ENCODE measurements around the gene AMPD2. TPM values are rescaled to one million over a fixed set of nuclear protein-coding genes. Genes with fewer than 3 reads are reported as not detected.

AMPD2 gene
- total and polyA plus RNA-seq, 10 donors: 25.2 to 193 (median 143) TPM

- TF ChIP-seq POLR2AphosphoS5 (IDR thresholded peaks at IDR 0.05) (peak; percentile 16 to 34 (median 17)), CTCF (IDR thresholded peaks at IDR 0.05 in 8 of 11, conservative IDR thresholded peaks at IDR 0.05 in 3 of 11) (peak; percentile 80 to 99 (median 97)), POLR2A (IDR thresholded peaks at IDR 0.05) (no peak)
- Histone ChIP-seq H3K36me3 (no peaks in the 10 kb centered on the region), H3K4me3 (no peak overlapping the region), H3K9me3 (no peaks in the 10 kb centered on the region), H3K27ac (no peak overlapping the region), H3K4me1 (peaks cover 6 to 29% (median 17%) of the 10 kb centered on the region in 6 donors), H3K27me3 (replicated peaks in 1 of 7) (no peaks in the 10 kb centered on the region)
- intact Hi-C loops (cut with DNase I; ENCODE audit: low total_unique reads): loop anchor here (5.0 to 10.0 kb wide), 3 partner anchors 93 to 344 kb away; partner anchors contain the start of genes AHCYL1 and GNAI3
- DNase-seq: peak; percentile 95
- WGBS, 5 donors: 24 to 46% (median 31%) methylated on average over 4 to 5 of the region's 5 CpGs
These were observed 20.7 kb downstream of the AMPD2 start for GRCh38 chr1:109640285-109640865.

- peaks cover 6 to 25% (median 16%) of the 10 kb centered on the region in 6 donors for H3K4me1 ChIP-seq
- intact Hi-C loops (cut with DNase I; ENCODE audit: low total_unique reads): loop anchor here (5.0 to 10.0 kb wide), 3 partner anchors 94 to 344 kb away; partner anchors contain the start of genes AHCYL1 and GNAI3
- TF ChIP-seq CTCF (IDR thresholded peaks at IDR 0.05 in 8 of 11, conservative IDR thresholded peaks at IDR 0.05 in 3 of 11): no peak
- TF ChIP-seq POLR2AphosphoS5 (IDR thresholded peaks at IDR 0.05): no peak
- TF ChIP-seq POLR2A (IDR thresholded peaks at IDR 0.05): no peak
These were observed 21.6 kb downstream of the AMPD2 start for GRCh38 chr1:109641078-109641740.

GRCh38 chr1:109641861-109642260 lies 22.2 kb downstream of the AMPD2 start:
- Histone ChIP-seq H3K4me1 (peaks cover 6 to 22% (median 16%) of the 10 kb centered on the region in 6 donors), H3K27ac (no peak overlapping the region), H3K9me3 (no peaks in the 10 kb centered on the region), H3K27me3 (replicated peaks in 1 of 7) (no peaks in the 10 kb centered on the region), H3K36me3 (no peaks in the 10 kb centered on the region), H3K4me3 (no peak overlapping the region)
- TF ChIP-seq CTCF (IDR thresholded peaks at IDR 0.05 in 8 of 11, conservative IDR thresholded peaks at IDR 0.05 in 3 of 11): peak in 1 of 11 experiments; percentile 12
- no peak for TF ChIP-seq POLR2AphosphoS5 (IDR thresholded peaks at IDR 0.05)
- no peak for TF ChIP-seq POLR2A (IDR thresholded peaks at IDR 0.05)
- no peak for DNase-seq
- intact Hi-C loops (cut with DNase I; ENCODE audit: low total_unique reads): loop anchor here (5.0 to 10.0 kb wide), 3 partner anchors 95 to 343 kb away; partner anchors contain the start of genes AHCYL1 and GNAI3
- 52 to 84% (median 67%) methylated on average over 2 of the region's 2 CpGs for WGBS, 5 donors

More at GRCh38 chr1:109641078-109641740, 21.6 kb downstream of the AMPD2 start:
- no peak for DNase-seq
- 69 to 95% (median 88%) methylated on average over 2 of the region's 2 CpGs for WGBS, 5 donors
- H3K4me3 ChIP-seq: no peak overlapping the region
- H3K27me3 ChIP-seq (replicated peaks in 1 of 7): no peaks in the 10 kb centered on the region
- H3K27ac ChIP-seq: no peak overlapping the region
- H3K9me3 ChIP-seq: no peaks in the 10 kb centered on the region
- no peaks in the 10 kb centered on the region for H3K36me3 ChIP-seq

- no peak for DNase-seq
- Histone ChIP-seq H3K36me3 (no peaks in the 10 kb centered on the region), H3K27me3 (replicated peaks in 1 of 7) (no peaks in the 10 kb centered on the region), H3K27ac (no peak overlapping the region), H3K9me3 (no peaks in the 10 kb centered on the region), H3K4me3 (no peak overlapping the region), H3K4me1 (peaks cover 6 to 22% (median 16%) of the 10 kb centered on the region in 6 donors)
- intact Hi-C loops (cut with DNase I; ENCODE audit: low total_unique reads): loop anchor here (5.0 to 10.0 kb wide), 3 partner anchors 95 to 342 kb away; partner anchors contain the start of genes AHCYL1 and GNAI3
- WGBS, 5 donors: 56 to 81% (median 66%) methylated on average over 3 of the region's 3 CpGs
- TF ChIP-seq CTCF (IDR thresholded peaks at IDR 0.05 in 8 of 11, conservative IDR thresholded peaks at IDR 0.05 in 3 of 11): no peak
These were observed 23.0 kb downstream of the AMPD2 start for GRCh38 chr1:109642626-109643025.

All from spleen (tissue), 11 donors.